H1 (cell line): ENCODE measurements around the gene ARMC5. TPM values are rescaled to one million over a fixed set of nuclear protein-coding genes. Genes with fewer than 3 reads are reported as not detected.

Experiments used
- SP1 ChIP-seq: IDR thresholded peaks from 2 replicates; pipeline ENCODE4 v1.6.1; 2011; ENCODE audit warnings: low read depth, low read length
- polyA plus RNA-seq, 7 experiments: library from polyadenylated mRNA; depleted of rRNA in 3 of 7; stranded (reverse) in 5 of 7; unstranded in 2 of 7; fragments of >200 nt in 5 of 7; fragments of 200-250 nt in 2 of 7; gene quantifications; 1 replicate in 5 of 7; 2 replicates in 1 of 7; 4 replicates in 1 of 7; pipeline versions ENCODE4 v1.2.1 to v1.2.3, GENCODE V29; 2011 to 2013; ENCODE audit warnings: missing spikeins in 2 of 7, mixed read lengths in 2 of 7
- total RNA-seq: library from RNA; stranded (reverse); fragmentation: NEBNext Ultra II Directional; extraction: Animal tissue kit (Norgen Biotek cat#: 25700); gene quantifications from 2 replicates; pipeline ENCODE4 v1.2.1, GENCODE V29; 2021

Gene ARMC5
- total and polyA plus RNA-seq, 2 of the 8 experiments (the other 6 are each of a cell fraction or from before 2014, with no cell fraction given) = 7.8 to 8.7 TPM

DNA sequence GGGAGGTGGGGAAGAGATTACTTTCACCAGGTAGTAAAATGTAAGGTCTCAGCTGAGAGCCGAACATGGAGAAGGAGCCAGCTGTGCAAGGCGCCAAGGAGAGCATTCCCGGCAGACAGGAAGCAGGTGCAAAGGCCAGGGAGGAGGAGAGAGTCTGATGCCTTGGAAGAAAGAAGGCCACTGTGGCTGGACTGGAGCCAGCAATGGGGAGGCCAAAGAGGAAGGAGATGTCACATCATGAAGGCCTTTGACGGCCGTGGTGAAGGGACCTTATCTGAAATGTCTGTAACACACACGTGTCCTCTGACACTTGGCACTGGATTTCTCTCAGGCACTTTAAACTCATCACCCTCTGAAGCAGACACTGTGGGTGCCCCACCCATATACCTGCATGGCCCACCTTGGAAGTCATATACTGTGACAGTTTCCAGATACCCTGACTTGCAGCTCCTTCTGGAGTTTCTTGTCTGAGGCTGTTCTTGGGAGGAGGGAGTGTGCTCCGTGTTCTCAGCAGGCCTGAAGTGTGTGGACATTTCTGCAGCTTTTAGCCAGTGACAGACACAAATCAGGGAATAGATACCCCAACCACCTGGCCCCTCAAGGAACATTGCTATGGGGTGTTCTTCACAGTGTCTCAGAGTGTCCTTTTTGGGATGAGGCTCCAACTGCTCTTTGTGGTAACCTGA is 21.7 kb downstream of the ARMC5 start (continued):
- no peak for TF ChIP-seq SP1
